HL-60/S4 (cell line): ENCODE data around the gene SIGLEC15.
"Not testable (repeated sequence)": the region's sequence is repeated elsewhere in the genome, so short reads cannot be mapped to it uniquely, and the experiment has no call there.

Source experiments
- in situ Hi-C: fragments of 300-500 bp; cut with MboI; formaldehyde crosslinking; loops from 2 replicates; pipeline ENCODE4 v1.14.3; 2022; ENCODE audit warnings: low sequenced_read_pairs

Gene SIGLEC15

GRCh38 chr18:45841765-45842442, 16.4 kb downstream of the SIGLEC15 start:
- in situ Hi-C loops = no loop called here

GRCh38 chr18:45843019-45843418, 17.5 kb downstream of the SIGLEC15 start:
- in situ Hi-C loops = no loop called here

DNA sequence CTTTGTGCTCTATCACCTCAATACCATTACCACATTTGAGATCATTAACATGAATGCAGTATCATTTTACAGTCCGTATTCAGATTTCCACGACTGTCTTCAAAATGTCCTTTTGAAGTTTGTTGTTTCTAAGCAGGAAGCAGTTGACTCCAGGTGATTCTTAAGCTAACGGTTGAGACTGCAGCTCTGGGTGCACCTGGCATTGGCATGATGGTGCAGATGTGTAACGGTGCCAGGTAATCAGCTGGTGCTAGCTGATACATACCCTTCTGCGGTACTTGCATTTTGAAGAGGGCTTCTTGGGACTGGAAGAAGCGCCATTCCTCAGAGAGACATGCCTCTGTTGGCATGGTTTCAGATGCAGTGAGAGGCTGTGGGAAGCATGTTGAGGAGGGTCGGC, 19.5 kb downstream of the SIGLEC15 start:
- in situ Hi-C loops = no loop called here

GRCh38 chr18:45845410-45845809, 19.9 kb downstream of the SIGLEC15 start:
- in situ Hi-C loops = no loop called here

DNA sequence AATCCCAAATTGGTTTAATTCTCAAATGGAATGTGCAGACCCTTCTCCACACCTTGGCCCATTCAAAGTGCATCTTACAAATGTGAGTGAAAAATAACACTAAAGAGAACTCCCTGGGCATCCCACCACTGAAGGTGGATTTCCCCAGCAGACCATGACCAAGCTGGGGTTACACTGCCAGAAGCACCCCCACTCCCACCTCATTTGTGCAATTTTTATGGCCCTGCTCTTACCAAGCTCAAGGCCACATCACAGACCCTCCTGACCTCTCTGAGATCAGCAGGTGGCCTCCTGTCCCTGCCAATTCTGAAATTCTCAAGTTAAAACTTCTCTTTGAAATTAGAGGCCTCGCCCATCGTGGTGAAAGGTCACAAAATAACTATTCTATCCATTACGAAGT, 21.6 kb downstream of the SIGLEC15 start:
- in situ Hi-C loops = no loop called here

GRCh38 chr18:45848643-45849042, 23.2 kb downstream of the SIGLEC15 start:
- in situ Hi-C loops = not testable (repeated sequence)

DNA sequence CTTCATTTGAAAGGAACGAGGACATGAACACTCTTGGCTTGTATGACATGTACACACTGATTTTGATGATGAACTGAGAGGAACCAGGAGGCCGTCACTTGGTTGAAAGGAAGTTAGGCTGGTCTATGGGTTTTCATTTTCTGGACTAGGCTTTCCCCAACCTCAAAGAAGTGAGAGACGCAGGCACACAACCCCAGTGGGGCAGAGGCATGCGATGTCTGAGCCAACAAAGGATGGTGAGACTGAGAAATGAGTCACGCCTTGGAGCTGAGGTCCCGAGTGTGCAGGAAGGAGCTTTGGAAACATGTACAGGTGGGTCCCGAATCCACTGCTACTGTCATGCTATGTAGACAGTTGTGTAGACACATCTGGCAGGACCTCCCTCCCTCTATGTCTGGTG, 24.1 kb downstream of the SIGLEC15 start:
- in situ Hi-C loops = no loop called here

DNA sequence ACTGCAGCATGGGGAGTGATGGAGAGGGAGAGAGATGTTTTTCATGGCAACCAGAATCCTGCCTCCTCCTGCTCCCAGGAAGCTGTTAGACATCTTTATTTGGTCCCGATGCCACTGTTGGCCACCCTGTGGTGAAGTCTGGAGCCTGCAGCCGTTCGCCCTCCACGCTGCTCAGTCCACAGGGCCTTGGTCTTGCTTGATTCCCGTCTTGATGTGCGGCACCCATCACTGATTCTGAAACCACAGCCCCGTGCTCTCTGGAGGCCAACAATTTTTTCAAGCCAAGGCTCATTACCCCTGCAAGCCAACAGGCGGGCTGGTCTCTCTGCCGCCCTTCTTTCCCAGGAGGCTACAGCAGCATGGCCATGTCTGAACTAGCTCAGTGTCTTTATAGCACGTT, 24.5 kb downstream of the SIGLEC15 start:
- in situ Hi-C loops = no loop called here

DNA sequence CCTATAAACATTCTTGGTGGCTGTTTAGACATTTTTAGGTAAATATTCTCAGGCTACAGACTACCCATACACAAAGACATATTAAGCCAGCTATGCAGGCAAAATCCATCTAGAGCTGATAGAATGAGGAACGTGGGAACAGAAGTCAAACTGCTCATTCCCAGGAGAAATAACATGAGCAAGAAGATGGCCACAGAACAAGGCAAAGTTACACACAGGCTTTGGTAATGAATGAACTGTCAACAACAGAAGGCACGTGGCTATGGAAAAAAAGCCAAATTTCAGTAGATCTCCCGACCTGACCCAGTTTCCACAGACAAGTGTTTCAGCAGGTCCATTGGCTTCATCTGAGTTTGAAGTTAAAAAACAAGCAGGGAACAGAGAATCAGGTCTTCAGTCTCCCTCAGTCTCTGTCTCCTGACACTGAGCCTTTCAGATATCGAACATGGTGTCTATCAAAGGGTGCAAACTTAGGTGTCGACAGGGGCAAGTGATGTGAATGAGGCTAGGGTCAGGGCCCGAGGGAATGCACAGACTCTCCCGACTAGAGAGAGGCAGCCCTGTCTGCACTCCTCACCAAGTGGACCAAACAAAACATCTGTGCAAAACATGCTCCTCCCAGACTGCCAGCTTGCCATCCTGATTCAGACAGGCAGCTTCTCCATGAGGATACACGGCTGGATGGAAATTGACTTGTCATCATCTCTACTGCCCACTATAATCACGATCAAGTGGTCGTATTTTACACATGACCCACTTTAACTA, 25.9 kb downstream of the SIGLEC15 start:
- in situ Hi-C loops = no loop called here

- in situ Hi-C loops = no loop called here
Measured at GRCh38 chr18:45852631-45853030, 27.2 kb downstream of the SIGLEC15 start.

GRCh38 chr18:45854036-45854586, 28.6 kb downstream of the SIGLEC15 start:
- in situ Hi-C loops = no loop called here

DNA sequence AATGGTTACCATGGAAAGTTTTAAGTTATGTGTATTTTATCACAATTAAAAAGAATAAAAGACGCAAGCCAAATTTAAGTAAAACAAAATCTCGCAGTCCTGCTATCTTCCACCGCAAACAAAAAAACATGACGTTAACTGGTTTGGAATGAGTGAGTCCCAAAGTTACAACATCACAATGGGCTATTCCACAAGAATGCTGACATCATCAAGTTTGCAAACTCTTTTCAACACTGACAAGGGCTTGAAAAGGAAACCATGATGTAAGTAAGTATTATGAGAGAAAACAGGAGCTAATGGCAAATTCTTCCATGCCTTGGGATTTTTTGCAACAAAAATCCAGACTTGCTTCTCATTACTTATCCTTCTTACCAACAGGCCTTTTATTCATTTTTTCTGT, 31.1 kb downstream of the SIGLEC15 start:
- in situ Hi-C loops = no loop called here

GRCh38 chr18:45859334-45859733, 33.9 kb downstream of the SIGLEC15 start:
- in situ Hi-C loops = no loop called here

GRCh38 chr18:45860492-45860891, 35.0 kb downstream of the SIGLEC15 start:
- in situ Hi-C loops = no loop called here

DNA sequence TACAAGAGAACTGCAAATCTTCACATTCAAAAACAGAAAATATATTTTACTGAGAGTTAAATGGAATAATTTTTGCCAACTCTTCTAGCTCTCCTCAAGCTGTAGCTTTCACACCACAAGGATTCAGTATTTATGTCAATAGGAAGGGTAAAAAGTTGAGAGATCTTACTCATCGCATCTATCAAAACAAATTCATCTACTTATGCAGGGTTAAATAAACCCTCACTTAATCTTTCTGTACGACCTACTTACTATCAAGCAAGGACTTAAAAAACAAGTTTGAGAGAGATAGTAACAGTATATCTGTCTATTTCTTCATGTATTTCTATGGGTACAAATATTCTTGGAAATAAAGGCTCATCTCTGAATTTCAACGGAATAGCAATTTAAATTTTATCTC, 35.5 kb downstream of the SIGLEC15 start:
- in situ Hi-C loops = no loop called here

GRCh38 chr18:45861926-45862325, 36.5 kb downstream of the SIGLEC15 start:
- in situ Hi-C loops = no loop called here

- in situ Hi-C loops = no loop called here
Measured at GRCh38 chr18:45863469-45863868, 38.0 kb downstream of the SIGLEC15 start.

DNA sequence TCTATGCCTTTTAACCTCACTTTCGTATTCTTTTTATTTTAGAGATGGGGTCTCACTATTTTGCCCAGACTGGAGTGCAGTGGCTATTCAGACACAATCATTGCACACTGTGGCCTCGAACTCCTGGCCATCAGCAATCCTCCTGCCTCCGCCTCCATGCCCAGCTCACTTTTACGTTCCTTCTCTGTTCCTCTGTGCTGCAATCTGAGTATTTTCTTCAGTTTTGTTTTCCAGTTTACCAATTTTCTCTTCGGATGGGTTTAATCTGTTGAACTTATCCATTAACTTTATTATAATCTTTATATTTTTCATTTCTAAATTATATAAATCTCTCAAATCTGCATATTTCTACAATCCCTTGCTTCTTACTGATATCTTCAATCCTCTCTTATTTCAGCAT, 38.6 kb downstream of the SIGLEC15 start:
- in situ Hi-C loops = no loop called here

DNA sequence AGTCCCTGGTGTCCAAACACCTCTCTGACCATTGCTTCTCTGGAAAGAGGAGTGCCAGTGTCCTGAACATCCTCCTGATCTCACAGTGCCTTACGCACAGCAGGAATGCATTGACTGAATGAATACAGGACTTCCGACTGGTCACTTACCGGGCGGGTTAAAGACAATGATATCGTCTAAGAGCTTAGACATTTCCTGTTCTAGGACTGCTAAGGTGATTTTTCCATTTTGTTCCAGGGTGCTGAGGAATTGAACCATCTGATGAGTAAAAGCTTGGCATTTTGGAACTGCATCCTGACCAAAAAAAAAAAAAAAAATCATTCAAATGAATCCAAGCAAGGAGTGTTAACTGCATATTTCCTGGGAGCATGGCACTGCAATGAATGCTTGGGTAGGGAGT, 40.0 kb downstream of the SIGLEC15 start:
- in situ Hi-C loops = no loop called here

- in situ Hi-C loops = no loop called here
Measured at GRCh38 chr18:45870419-45870818, 44.9 kb downstream of the SIGLEC15 start.

DNA sequence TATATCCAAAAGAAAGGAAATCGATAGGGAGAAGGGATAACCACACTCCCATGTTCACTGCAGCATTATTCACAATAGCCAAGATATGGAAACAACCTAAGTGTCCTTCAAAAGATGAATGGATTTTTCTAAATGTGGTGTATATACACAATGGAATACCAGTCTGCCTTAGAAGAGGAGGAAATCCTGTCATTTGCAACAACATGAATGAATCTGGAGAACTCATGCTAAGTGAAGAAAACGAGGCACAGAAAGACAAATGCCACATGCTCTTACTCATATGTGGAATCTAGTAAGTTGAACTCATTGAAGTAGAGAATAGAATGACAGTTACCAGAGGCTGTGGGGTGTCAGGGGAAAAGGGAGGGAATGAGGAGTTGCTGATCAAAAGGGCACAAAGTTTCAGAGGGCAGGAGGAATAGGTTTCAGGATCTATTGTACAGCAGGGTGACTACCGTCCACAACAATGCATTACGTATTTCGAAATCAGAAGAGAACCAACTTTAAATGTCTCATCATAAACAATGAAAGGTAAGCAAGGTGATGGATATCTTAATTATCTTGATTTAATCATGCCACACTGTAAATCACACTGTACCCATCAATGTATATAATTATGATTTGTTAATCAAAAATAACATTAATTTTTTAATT, 46.1 kb downstream of the SIGLEC15 start:
- in situ Hi-C loops = no loop called here
